Measurements from ENCODE around the gene RGS8.

- no peak for TF ChIP-seq CTCF (IDR thresholded peaks at IDR 0.05)
- no peak for TF ChIP-seq POLR2A (IDR thresholded peaks at IDR 0.05)
These were observed 2.1 kb upstream of the RGS8 start for GRCh38 chr1:182686446-182686845.
